Measurements from ENCODE around the gene HECTD2. TPM values are rescaled to one million over a fixed set of nuclear protein-coding genes. Genes with fewer than 3 reads are reported as not detected.

Gene HECTD2
- total RNA-seq, 1 experiment from 2014 or later = 2.0 TPM

DNA sequence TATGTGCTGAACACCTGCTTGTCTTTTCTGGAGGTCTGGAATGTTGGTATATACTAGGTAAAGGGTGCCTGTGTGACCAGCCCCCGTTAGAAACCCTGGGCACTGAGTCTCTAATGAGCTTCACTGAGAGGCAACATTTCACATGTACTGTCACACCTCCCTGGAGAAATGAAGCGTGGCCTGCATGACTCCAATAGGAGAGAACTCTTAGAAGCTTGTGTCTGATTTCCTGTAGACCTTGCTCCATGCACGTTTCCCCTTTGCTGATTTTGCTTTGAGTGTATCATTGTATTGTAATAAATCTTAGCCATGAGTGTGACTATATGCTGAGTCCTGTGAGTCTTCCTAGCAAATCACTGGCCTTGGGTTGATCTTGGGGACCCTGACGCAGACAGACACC lies 139.9 kb downstream of the HECTD2 start:
- TF ChIP-seq, protein P1, sequence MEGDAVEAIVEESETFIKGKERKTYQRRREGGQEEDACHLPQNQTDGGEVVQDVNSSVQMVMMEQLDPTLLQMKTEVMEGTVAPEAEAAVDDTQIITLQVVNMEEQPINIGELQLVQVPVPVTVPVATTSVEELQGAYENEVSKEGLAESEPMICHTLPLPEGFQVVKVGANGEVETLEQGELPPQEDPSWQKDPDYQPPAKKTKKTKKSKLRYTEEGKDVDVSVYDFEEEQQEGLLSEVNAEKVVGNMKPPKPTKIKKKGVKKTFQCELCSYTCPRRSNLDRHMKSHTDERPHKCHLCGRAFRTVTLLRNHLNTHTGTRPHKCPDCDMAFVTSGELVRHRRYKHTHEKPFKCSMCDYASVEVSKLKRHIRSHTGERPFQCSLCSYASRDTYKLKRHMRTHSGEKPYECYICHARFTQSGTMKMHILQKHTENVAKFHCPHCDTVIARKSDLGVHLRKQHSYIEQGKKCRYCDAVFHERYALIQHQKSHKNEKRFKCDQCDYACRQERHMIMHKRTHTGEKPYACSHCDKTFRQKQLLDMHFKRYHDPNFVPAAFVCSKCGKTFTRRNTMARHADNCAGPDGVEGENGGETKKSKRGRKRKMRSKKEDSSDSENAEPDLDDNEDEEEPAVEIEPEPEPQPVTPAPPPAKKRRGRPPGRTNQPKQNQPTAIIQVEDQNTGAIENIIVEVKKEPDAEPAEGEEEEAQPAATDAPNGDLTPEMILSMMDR (IDR thresholded peaks at IDR 0.05; ENCODE audit: insufficient read depth in 1 of 2, low read depth in 1 of 2, low read length in 1 of 2, severe bottlenecking in 1 of 2, unreplicated experiment in 1 of 2) = no peak
- Histone ChIP-seq H3K27me3 (replicated peaks; ENCODE audit: control insufficient read depth, insufficient read depth, low read length) (no peaks in the 10 kb centered on the region), H3K4me3 (ENCODE audit: low read depth, low read length) (no peak overlapping the region), H3K4me1 (no peaks in the 10 kb centered on the region), H3K36me3 (ENCODE audit: control insufficient read depth, insufficient read depth, low read length) (no peaks in the 10 kb centered on the region), H3K9me3 (no peaks in the 10 kb centered on the region)
- Mint-ChIP-seq H3K4me3 (ENCODE audit: unreplicated experiment) (no peak overlapping the region), H3K9me3 (ENCODE audit: unreplicated experiment) (no peaks in the 10 kb centered on the region), H3K36me3 (ENCODE audit: insufficient read depth, unreplicated experiment) (no peaks in the 10 kb centered on the region), H3K27ac (ENCODE audit: unreplicated experiment) (no peak overlapping the region), H3K4me1 (ENCODE audit: low read depth, unreplicated experiment) (no peaks in the 10 kb centered on the region), H3K27me3 (ENCODE audit: insufficient read depth, unreplicated experiment) (peaks cover 3% of the 10 kb centered on the region)
- no TSS peak for BruUV-seq (replicated peaks)
- POLR2A ChIA-PET = no interaction called here
- intact Hi-C loops (cut with micrococcal nuclease; ENCODE audit: unreplicated experiment) = loop anchor here (5.0 to 10.0 kb wide), 2 partner anchors 195 to 253 kb away; no protein-coding TSS in a partner anchor
- DNase-seq = no peak
- CTCF ChIA-PET = no interaction called here

DNA sequence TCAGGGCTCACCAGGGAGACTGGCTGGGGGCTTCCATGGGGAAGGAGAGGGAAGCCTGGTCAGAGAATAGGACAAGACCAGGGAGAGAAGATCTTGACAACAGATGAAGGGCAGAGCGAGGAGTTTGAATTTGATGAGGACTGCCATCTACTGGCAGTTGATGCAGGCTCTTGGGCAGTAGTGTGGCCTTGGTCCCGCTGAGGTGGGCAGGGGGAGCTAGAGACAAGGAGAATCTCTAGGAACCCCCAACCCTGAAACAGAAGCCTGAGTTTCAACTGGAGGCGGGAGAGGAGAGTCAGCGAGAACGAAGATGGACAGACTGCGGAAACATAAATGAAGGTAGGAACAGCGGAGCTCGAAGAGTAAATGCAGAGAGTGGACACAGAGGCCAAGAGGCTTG lies 141.7 kb downstream of the HECTD2 start:
- CTCF ChIA-PET = interaction anchor here (0.6 to 1.9 kb wide), 2 partner anchors 82 to 84 kb away, joined by 4 to 5 read pairs; partner anchors contain the start of gene PPP1R3C
- Histone ChIP-seq H3K9me3 (no peaks in the 10 kb centered on the region), H3K36me3 (ENCODE audit: control insufficient read depth, insufficient read depth, low read length) (no peaks in the 10 kb centered on the region), H3K4me3 (ENCODE audit: low read depth, low read length) (no peak overlapping the region), H3K4me1 (peaks cover 7% of the 10 kb centered on the region), H3K27me3 (replicated peaks; ENCODE audit: control insufficient read depth, insufficient read depth, low read length) (no peaks in the 10 kb centered on the region)
- peaks cover 3% of the 10 kb centered on the region for H3K27me3 Mint-ChIP-seq (ENCODE audit: insufficient read depth, unreplicated experiment)
- peak in 1 of 2 experiments; percentile 44 for DNase-seq
- TF ChIP-seq, protein P1 (IDR thresholded peaks at IDR 0.05; ENCODE audit: insufficient read depth in 1 of 2, low read depth in 1 of 2, low read length in 1 of 2, severe bottlenecking in 1 of 2, unreplicated experiment in 1 of 2) = peak in 1 of 2 experiments; percentile 77
- intact Hi-C loops (cut with micrococcal nuclease; ENCODE audit: unreplicated experiment) = loop anchor here (1.0 to 10.0 kb wide), 5 partner anchors 59 to 255 kb away; no protein-coding TSS in a partner anchor
- no peak overlapping the region for H3K4me3 Mint-ChIP-seq (ENCODE audit: unreplicated experiment)
- no peaks in the 10 kb centered on the region for H3K9me3 Mint-ChIP-seq (ENCODE audit: unreplicated experiment)
- BruUV-seq (replicated peaks) = no TSS peak
- POLR2A ChIA-PET = no interaction called here
- no peaks in the 10 kb centered on the region for H3K36me3 Mint-ChIP-seq (ENCODE audit: insufficient read depth, unreplicated experiment)
- peaks cover 13% of the 10 kb centered on the region for H3K4me1 Mint-ChIP-seq (ENCODE audit: low read depth, unreplicated experiment)
- H3K27ac Mint-ChIP-seq (ENCODE audit: unreplicated experiment) = no peak overlapping the region

DNA sequence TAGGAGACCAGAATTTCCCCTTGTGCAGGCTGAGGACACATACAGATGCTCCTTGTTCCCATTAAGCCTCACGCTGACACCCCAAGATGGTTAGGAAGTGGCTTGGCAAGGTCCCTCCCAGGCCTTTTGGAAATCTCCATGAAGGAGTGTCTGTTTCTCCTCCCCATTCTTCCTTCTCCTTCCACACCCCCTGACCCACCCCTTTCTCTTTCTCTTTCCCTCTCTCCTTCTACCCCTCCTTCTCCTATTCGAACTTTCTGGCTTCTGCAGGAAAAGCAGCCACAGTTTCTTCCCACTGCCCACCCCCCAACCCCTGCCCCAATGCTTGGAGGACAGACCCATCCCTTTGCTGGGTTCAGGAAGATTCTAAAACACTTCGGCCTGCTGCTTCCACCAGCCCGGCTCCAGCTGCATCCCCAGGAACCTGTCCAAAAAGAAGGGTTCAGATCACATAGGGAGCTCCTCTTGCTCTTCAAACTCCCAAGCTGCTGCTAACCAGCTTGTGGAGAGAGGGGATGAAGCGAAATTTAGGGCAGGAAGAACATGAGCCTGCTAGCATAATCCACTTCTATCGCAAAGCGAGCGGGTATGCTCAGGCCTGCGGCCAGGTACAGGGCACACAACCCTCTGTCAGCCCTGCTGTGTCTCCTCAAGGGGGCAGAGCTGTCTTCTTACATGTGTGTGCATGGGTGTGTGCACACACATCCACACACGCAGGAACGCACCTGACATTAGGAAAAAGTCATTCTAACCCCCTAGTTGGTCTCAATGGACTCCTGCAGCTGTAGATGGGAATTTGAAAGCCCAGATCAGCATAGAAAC lies 142.3 kb downstream of the HECTD2 start:
- Histone ChIP-seq H3K4me1 (peaks cover 13% of the 10 kb centered on the region), H3K9me3 (no peaks in the 10 kb centered on the region), H3K36me3 (ENCODE audit: control insufficient read depth, insufficient read depth, low read length) (no peaks in the 10 kb centered on the region), H3K27me3 (replicated peaks; ENCODE audit: control insufficient read depth, insufficient read depth, low read length) (no peaks in the 10 kb centered on the region), H3K4me3 (ENCODE audit: low read depth, low read length) (no peak overlapping the region)
- no peaks in the 10 kb centered on the region for H3K9me3 Mint-ChIP-seq (ENCODE audit: unreplicated experiment)
- H3K27ac Mint-ChIP-seq (ENCODE audit: unreplicated experiment) = no peak overlapping the region
- DNase-seq = peak in 1 of 2 experiments; percentile 9
- no peak overlapping the region for H3K4me3 Mint-ChIP-seq (ENCODE audit: unreplicated experiment)
- H3K27me3 Mint-ChIP-seq (ENCODE audit: insufficient read depth, unreplicated experiment) = peaks cover 3% of the 10 kb centered on the region
- TF ChIP-seq, protein P1 (IDR thresholded peaks at IDR 0.05; ENCODE audit: insufficient read depth in 1 of 2, low read depth in 1 of 2, low read length in 1 of 2, severe bottlenecking in 1 of 2, unreplicated experiment in 1 of 2) = no peak
- BruUV-seq (replicated peaks) = no TSS peak
- POLR2A ChIA-PET = no interaction called here
- H3K4me1 Mint-ChIP-seq (ENCODE audit: low read depth, unreplicated experiment) = peaks cover 17% of the 10 kb centered on the region
- CTCF ChIA-PET = interaction anchor here (0.8 to 1.9 kb wide), 2 partner anchors 12 to 81 kb away, joined by 3 to 5 read pairs; partner anchors contain the start of gene PPP1R3C
- no peaks in the 10 kb centered on the region for H3K36me3 Mint-ChIP-seq (ENCODE audit: insufficient read depth, unreplicated experiment)
- intact Hi-C loops (cut with micrococcal nuclease; ENCODE audit: unreplicated experiment) = loop anchor here (1.0 to 10.0 kb wide), 4 partner anchors 83 to 255 kb away; no protein-coding TSS in a partner anchor

Data from Caco-2 (cell line).